ENCODE data around the gene GNE.
"Not testable (repeated sequence)": the region's sequence is repeated elsewhere in the genome, so short reads cannot be mapped to it uniquely, and the experiment has no call there.

GNE gene

GRCh38 chr9:36273354-36273753 is 15.1 kb upstream of the GNE start:
- not testable (repeated sequence) for DNase-seq (ENCODE audit: low read depth in 2 of 2, low spot score in 1 of 2)

- no peak for DNase-seq (ENCODE audit: low read depth in 2 of 2, low spot score in 1 of 2)
Observed at GRCh38 chr9:36268007-36268427, 9.8 kb upstream of the GNE start.

- no peak for DNase-seq (ENCODE audit: low read depth in 2 of 2, low spot score in 1 of 2)
Observed at GRCh38 chr9:36264896-36265295, 6.6 kb upstream of the GNE start.

GRCh38 chr9:36263683-36264082 is 5.4 kb upstream of the GNE start:
- no peak for DNase-seq (ENCODE audit: low read depth in 2 of 2, low spot score in 1 of 2)

GRCh38 chr9:36258996-36259533 is 817 bp upstream of the GNE start:
- DNase-seq (ENCODE audit: low read depth in 2 of 2, low spot score in 1 of 2) = peak in 1 of 2 donors; percentile 0

GRCh38 chr9:36251428-36251827 is 6.8 kb downstream of the GNE start:
- no peak for DNase-seq (ENCODE audit: low read depth in 2 of 2, low spot score in 1 of 2)

- no peak for DNase-seq (ENCODE audit: low read depth in 2 of 2, low spot score in 1 of 2)
Observed at GRCh38 chr9:36250079-36250478, 8.2 kb downstream of the GNE start.

- DNase-seq (ENCODE audit: low read depth in 2 of 2, low spot score in 1 of 2) = no peak
Observed at GRCh38 chr9:36249189-36249588, 9.1 kb downstream of the GNE start.

- not testable (repeated sequence) for DNase-seq (ENCODE audit: low read depth in 2 of 2, low spot score in 1 of 2)
Observed at GRCh38 chr9:36248061-36248460, 10.2 kb downstream of the GNE start.

- no peak for DNase-seq (ENCODE audit: low read depth in 2 of 2, low spot score in 1 of 2)
Observed at GRCh38 chr9:36247356-36247755, 10.9 kb downstream of the GNE start.

GRCh38 chr9:36245906-36246305 is 12.3 kb downstream of the GNE start:
- no peak for DNase-seq (ENCODE audit: low read depth in 2 of 2, low spot score in 1 of 2)

GRCh38 chr9:36239675-36240074 is 18.6 kb downstream of the GNE start:
- DNase-seq (ENCODE audit: low read depth in 2 of 2, low spot score in 1 of 2) = not testable (repeated sequence)

GRCh38 chr9:36239205-36239604 is 19.0 kb downstream of the GNE start:
- not testable (repeated sequence) for DNase-seq (ENCODE audit: low read depth in 2 of 2, low spot score in 1 of 2)

GRCh38 chr9:36237230-36237629 is 21.0 kb downstream of the GNE start:
- DNase-seq (ENCODE audit: low read depth in 2 of 2, low spot score in 1 of 2) = no peak

- no peak for DNase-seq (ENCODE audit: low read depth in 2 of 2, low spot score in 1 of 2)
Observed at GRCh38 chr9:36222449-36222848, 35.8 kb downstream of the GNE start.

GRCh38 chr9:36221667-36222066 is 36.6 kb downstream of the GNE start:
- DNase-seq (ENCODE audit: low read depth in 2 of 2, low spot score in 1 of 2) = no peak

GRCh38 chr9:36218411-36218901 is 39.8 kb downstream of the GNE start:
- no peak for DNase-seq (ENCODE audit: low read depth in 2 of 2, low spot score in 1 of 2)

GRCh38 chr9:36218011-36218410 is 40.2 kb downstream of the GNE start:
- no peak for DNase-seq (ENCODE audit: low read depth in 2 of 2, low spot score in 1 of 2)

- no peak for DNase-seq (ENCODE audit: low read depth in 2 of 2, low spot score in 1 of 2)
Observed at GRCh38 chr9:36217256-36217968, 40.8 kb downstream of the GNE start.

- DNase-seq (ENCODE audit: low read depth in 2 of 2, low spot score in 1 of 2) = no peak
Observed at GRCh38 chr9:36214571-36214970, 43.7 kb downstream of the GNE start.

- DNase-seq (ENCODE audit: low read depth in 2 of 2, low spot score in 1 of 2) = no peak
Observed at GRCh38 chr9:36213989-36214388, 44.3 kb downstream of the GNE start.

- DNase-seq (ENCODE audit: low read depth in 2 of 2, low spot score in 1 of 2) = no peak
Observed at GRCh38 chr9:36213387-36213786, 44.9 kb downstream of the GNE start.

GRCh38 chr9:36211510-36211909 is 46.7 kb downstream of the GNE start:
- DNase-seq (ENCODE audit: low read depth in 2 of 2, low spot score in 1 of 2) = no peak

All from stimulated activated CD8-positive, alpha-beta memory T cell treated with anti-CD3 and anti-CD28 coated beads, Interleukin-4, amount 100 ng/mL, for 4 hours (primary cell).